HG03039 (cell line): ENCODE data around the gene UBE2G2.

Source experiments
- ATAC-seq: cut with Tn5 transposase; IDR thresholded peaks from one replicate; pipeline ENCODE4 v1.9.1; 2021; ENCODE audit warnings: mild to moderate bottlenecking, moderate library complexity; ENCODE audit not compliant: unreplicated experiment

UBE2G2 gene

GRCh38 chr21:44792702-44793591, 8.7 kb downstream of the UBE2G2 start:
- ATAC-seq: no peak

GRCh38 chr21:44791993-44792392, 9.6 kb downstream of the UBE2G2 start:
- ATAC-seq: no peak

- no peak for ATAC-seq
Measured at GRCh38 chr21:44791246-44791645, 10.4 kb downstream of the UBE2G2 start.

DNA sequence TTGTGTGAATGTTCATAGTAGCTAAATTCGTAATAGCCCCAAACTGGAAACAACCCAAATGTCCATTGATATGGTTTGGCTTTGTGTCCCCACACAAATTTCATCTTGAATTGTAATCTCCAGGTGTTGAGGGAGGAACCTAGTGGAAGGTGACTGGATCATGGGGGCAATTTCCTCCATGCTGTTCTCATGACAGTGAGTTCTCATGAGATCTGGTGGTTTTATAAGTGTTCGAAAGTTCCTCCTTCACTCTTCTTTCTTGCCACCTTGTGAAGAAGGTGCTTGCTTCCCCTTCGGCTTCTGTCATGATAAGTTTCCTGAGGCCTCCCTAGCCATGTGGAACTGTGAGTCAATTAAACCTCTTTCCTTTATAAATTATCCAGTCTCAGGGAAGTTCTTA, 11.3 kb downstream of the UBE2G2 start:
- ATAC-seq: no peak

- no peak for ATAC-seq
Measured at GRCh38 chr21:44789880-44790279, 11.7 kb downstream of the UBE2G2 start.

- ATAC-seq: no peak
Measured at GRCh38 chr21:44785620-44786335, 15.8 kb downstream of the UBE2G2 start.

DNA sequence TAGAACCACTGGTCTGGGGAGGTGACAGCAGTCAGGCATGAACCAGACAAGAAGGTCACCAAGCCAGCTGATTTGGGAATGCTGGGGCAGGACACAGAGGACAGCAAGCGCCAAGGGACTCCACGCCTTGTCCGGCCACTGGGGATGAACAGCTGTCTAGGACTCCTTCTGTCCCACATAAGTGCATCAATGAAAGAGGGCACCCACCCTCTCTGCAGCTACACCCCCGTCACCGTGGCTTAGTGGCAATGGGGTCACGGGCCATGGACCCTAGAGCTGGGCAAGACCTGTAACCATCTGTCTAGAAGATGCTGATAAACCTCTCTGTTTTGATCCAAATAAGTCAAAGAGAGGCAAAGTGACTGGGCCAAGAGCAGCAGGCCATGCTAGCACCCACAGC, 16.8 kb downstream of the UBE2G2 start:
- no peak for ATAC-seq

DNA sequence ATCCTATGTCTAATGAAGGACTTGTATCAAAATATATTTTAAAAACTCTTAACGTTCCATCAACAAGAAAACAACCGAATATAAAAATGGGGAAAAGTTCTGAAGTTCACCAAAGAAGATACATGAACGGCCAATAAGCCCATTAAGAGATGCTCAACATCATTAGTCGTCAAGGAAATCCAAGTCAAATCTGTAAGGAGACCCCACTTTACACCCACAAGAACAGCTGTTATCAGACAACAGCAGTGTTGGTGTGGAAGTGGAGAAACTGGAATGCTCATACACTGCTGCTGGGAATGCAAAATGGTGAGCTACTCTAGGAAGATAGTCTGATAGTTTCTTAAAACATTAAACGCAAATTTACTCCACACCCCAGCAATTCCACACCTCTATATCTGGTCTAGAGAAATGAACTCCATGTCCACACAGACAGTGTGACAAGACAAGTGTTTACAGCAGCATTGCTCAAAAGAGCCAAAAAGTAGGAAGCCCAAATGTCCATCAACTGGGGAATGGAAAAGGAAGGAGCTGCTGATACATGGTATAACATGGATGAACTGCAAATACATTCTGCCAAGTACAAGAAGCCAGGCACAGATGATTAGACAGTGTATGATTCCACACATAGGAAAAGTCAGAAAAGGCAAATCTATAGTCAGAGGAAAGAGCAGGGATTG, 18.5 kb downstream of the UBE2G2 start:
- ATAC-seq: no peak

DNA sequence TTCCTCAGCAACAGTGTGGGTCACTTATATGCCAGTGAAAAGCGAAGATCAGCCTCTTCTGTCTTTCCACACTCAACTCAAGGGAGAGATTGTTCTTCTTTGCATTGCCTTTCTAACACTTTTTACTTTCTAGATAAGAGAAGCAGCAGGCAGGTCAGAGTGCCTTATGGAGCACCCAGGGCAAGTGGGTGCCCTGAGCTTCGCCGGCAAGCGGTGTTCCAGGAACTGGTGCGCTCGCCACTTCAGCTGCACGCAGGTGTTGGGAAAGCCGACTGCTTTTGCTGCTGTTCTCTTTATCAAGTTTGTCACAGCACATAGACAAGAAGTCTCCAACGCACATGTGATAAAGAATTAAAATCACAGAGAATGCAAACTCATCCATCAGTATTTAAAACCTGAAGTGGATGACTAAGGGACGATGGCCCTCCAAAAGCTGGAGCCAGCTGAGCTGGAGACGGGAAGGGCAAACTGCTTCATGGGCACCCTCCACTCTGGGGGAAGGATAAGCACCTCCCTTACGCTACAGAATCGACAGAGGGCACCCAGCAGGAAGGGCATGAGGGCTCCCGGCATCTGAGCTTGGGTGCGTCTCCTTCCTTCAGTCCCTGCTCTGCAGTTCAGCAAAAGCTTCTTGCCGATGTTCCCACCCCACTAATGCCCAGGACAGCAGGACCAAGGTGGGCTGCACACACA, 20.7 kb downstream of the UBE2G2 start:
- no peak for ATAC-seq

- ATAC-seq: no peak
Measured at GRCh38 chr21:44780137-44780502, 21.5 kb downstream of the UBE2G2 start.

DNA sequence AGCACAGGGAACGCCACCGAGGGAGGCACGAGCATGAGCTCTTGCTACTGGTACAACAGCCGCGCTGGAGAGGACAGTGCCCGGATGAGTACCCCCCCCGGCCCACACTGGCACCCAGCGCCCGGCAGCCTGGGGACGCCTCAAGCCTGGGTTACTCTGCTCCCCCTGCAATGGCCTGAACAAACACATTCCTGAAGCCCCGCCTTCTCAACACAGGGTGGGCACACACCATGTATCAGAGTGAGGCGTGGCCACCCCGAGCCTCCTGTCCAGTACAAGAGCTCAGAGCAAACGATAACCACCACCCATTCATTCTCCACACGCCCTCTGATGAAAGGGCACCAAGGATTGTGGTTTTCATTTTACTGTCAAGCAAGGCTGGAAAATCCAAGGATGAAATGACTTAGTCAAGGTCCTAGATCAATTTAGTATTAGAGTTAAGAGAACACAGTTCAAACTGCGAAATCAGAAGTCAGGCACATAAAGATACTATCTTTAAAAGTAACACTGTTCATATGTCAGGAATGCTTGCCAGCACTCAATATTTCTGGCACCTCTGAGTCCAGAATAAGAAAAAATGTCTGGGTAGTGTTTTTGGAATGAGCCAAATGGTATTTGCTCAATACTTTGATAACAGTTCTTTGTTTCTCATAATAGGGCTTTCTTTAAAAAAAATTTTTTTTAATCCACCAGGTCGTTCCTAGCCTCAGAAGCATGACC, 22.0 kb downstream of the UBE2G2 start:
- no peak for ATAC-seq

- no peak for ATAC-seq
Measured at GRCh38 chr21:44778983-44779382, 22.6 kb downstream of the UBE2G2 start.

DNA sequence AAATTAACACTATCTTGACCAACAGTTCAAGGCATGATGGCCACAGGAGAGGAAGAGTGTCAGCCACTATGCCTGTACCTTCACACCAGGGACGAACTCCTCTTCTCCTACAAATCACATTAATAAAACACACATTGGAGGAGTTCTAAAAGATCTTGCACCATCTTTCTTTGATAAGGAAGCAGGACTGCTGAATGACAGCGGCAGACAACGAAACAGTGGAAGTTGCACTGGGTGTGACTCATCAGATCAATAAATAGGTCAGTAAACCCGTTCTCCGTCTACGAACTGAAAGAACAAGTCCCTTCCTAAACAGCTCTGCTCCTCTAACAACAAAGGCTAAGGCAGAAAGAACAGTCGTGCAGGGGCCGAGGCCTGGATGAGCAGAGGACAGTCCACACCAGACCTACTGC, 23.1 kb downstream of the UBE2G2 start:
- ATAC-seq: no peak

DNA sequence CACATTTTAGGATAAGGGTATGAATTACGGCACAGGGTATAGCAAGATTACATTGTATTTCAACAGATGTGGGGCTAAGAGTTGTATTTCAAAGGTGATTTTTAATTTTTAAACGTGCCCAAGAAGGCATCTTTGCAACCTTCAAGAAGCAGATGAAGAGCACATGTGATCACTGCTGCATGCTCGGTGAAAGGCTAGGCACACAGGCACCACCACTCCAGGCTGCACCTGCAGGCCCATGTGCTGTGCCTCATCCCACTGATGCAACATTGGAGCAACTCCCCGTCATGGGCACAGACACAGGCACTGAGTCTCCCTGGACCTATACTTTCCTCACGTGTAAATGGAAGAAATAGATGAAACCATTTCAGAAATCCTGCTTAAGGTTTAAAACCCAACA, 23.5 kb downstream of the UBE2G2 start:
- no peak for ATAC-seq

- ATAC-seq: no peak
Measured at GRCh38 chr21:44774972-44775371, 26.6 kb downstream of the UBE2G2 start.

DNA sequence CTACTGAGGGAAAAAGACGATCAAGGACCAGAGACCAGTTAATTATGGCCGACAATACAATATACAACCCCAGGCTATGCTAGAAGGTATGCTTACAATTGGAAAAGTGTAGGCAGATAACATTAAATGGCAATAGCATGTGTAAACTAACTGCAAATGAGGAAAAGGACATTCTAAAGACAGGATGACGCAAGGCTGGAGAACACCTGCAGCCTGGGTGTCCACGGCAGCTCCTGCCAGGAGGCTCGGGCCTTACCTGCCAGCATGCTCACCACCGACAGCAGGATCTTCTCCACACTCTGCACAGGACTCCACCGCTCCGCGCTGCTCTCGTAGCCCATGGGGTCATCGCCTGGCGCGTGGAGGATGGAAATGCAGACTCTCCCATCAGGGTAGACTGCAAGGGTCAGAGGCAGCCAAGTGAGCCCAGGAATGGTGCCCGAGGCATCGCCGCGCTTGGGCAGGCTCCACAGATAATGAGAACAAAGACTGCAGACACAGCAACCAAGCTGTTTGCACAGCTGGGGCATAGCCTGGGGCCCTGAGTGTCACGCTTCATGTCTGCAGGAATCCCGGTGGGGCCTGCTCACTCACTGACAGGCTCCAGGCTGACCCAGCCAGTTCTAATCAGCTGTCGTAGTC, 28.2 kb downstream of the UBE2G2 start:
- no peak for ATAC-seq

DNA sequence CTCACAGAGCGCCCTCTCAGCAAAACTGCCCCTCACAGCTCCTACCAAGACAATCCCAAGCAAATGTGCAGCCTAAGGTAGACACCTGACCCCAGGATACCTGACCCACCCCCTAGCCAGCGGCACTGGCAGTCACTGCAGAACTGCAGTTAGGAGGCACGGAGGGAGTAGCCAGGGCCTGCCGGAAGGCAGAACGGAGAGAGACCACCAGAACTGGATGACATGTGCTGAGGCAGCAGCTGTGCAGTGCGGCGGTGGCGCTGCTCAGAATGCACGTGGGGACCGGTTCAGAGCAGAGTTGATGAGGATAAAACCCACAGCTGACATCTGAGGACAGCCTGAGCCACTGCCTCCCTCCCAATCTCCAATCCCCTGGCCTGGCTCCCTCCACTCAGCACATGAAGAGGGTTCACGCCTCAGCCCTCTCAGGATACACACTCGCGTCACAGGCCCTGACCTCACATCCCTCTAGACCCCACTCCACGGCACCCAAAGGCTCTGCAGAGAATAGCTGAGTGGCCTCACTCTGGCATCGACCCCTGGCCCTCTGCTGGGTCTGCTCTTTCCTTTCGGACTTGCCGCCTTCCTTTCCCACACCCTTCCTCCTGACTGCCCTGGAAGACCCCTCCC, 29.6 kb downstream of the UBE2G2 start:
- no peak for ATAC-seq

GRCh38 chr21:44767834-44768831, 33.5 kb downstream of the UBE2G2 start:
- no peak for ATAC-seq
